Measurements from ENCODE around the gene NF1. TPM values are rescaled to one million over a fixed set of nuclear protein-coding genes. Genes with fewer than 3 reads are reported as not detected.
"Not testable (repeated sequence)": the region's sequence is repeated elsewhere in the genome, so short reads cannot be mapped to it uniquely, and the experiment has no call there.

The NF1 gene
- total RNA-seq, 4 donors from 2014 or later, result 34.8 to 106 (median 59.2) TPM

DNA sequence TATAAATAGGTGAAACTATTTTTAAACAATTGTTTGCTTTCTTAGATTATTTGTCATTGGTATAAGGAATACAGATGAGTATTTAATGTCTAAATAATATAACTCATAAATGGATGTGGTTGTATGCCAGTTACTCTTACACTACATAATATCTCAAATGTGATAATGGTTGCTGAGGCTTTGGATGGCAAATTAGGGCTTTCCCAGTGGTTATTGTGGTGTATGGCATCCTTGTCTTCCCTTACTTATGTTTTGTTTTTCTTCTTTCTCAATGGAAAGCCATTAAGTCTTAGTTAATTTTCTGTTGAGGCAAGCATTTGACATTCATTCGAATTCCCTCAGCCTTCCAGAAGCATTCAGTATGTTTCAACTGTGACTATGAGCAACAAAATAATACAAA is 191.8 kb downstream of the NF1 start:
- WGBS, 2 donors (ENCODE audit: low coverage in 1 of 2), result 93 to 100% methylated on average over 1 of the region's 1 CpG
- intact Hi-C loops (cut with DNase I; ENCODE audit: low total_unique reads), result no loop called here
- in situ Hi-C loops (cut with MboI; ENCODE audit: low pct_ligation_motif_present in 1 of 4, low pct_unique_long_range_greater_than_20kb in 1 of 4, low sequenced_read_pairs in 3 of 4), result no loop called here
- Histone ChIP-seq H3K27me3 (no peaks in the 10 kb centered on the region), H3K4me3 (no peak overlapping the region), H3K27ac (no peak overlapping the region), H3K36me3 (no peaks in the 10 kb centered on the region), H3K9me3 (no peaks in the 10 kb centered on the region), H3K4me1 (peaks cover 0 to 8% (median 0%) of the 10 kb centered on the region in 4 donors)
- no peak for TF ChIP-seq EP300 (IDR thresholded peaks at IDR 0.05; ENCODE audit: low read depth)
- no peak for DNase-seq

DNA sequence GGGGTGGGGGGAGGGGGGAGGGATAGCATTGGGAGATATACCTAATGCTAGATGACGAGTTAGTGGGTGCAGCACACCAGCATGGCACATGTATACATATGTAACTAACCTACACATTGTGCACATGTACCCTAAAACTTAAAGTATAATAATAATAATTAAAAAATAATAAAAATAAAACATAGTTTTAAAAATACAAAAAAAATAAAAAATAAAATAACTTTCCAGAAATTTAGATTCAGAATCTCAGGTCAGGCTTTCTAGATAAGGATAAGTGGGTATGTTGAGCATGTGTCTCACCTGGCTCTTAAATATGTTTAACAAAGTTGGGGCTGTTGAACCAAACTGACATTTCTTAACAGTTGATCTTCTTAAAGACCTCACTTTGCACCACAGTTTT is 193.2 kb downstream of the NF1 start:
- in situ Hi-C loops (cut with MboI; ENCODE audit: low pct_ligation_motif_present in 1 of 4, low pct_unique_long_range_greater_than_20kb in 1 of 4, low sequenced_read_pairs in 3 of 4); DNase-seq; H3K4me3 ChIP-seq; H3K27me3 ChIP-seq; intact Hi-C loops (cut with DNase I; ENCODE audit: low total_unique reads); H3K9me3 ChIP-seq; H3K4me1 ChIP-seq; H3K27ac ChIP-seq; H3K36me3 ChIP-seq: not testable (repeated sequence)
- 95% methylated on average over 1 of the region's 1 CpG; no CpG with 5 or more reads in 1 of the 2 donors for WGBS, 2 donors (ENCODE audit: low coverage in 1 of 2)

DNA sequence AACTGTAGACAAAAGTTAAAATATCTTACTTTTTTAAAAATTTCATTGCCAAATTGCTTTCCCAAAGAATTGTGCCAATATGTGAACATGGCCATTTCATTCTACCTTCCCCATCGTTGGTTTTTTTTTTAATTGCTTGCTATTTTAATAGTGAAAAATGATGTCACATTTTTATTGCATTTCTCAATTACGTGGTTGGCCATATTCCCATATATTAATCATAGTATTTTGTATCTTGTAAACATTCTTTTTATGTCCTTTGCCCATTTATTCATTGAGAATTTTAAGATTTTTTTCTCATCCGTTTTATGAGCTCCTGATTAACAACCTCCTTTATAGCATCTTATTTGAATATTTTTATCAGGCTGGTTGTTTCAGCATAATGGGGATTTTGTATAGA is 195.0 kb downstream of the NF1 start:
- in situ Hi-C loops (cut with MboI; ENCODE audit: low pct_ligation_motif_present in 1 of 4, low pct_unique_long_range_greater_than_20kb in 1 of 4, low sequenced_read_pairs in 3 of 4) (no loop called here), intact Hi-C loops (cut with DNase I; ENCODE audit: low total_unique reads) (no loop called here)
- no peak for DNase-seq
- Histone ChIP-seq H3K36me3 (no peaks in the 10 kb centered on the region), H3K4me3 (no peak overlapping the region), H3K9me3 (no peaks in the 10 kb centered on the region), H3K27ac (no peak overlapping the region), H3K27me3 (no peaks in the 10 kb centered on the region), H3K4me1 (peaks cover 0 to 8% (median 0%) of the 10 kb centered on the region in 4 donors)
- TF ChIP-seq, protein P1, sequence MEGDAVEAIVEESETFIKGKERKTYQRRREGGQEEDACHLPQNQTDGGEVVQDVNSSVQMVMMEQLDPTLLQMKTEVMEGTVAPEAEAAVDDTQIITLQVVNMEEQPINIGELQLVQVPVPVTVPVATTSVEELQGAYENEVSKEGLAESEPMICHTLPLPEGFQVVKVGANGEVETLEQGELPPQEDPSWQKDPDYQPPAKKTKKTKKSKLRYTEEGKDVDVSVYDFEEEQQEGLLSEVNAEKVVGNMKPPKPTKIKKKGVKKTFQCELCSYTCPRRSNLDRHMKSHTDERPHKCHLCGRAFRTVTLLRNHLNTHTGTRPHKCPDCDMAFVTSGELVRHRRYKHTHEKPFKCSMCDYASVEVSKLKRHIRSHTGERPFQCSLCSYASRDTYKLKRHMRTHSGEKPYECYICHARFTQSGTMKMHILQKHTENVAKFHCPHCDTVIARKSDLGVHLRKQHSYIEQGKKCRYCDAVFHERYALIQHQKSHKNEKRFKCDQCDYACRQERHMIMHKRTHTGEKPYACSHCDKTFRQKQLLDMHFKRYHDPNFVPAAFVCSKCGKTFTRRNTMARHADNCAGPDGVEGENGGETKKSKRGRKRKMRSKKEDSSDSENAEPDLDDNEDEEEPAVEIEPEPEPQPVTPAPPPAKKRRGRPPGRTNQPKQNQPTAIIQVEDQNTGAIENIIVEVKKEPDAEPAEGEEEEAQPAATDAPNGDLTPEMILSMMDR (IDR thresholded peaks at IDR 0.05), result no peak
- no peak for TF ChIP-seq POLR2AphosphoS5 (IDR thresholded peaks at IDR 0.05)
- TF ChIP-seq POLR2A (IDR thresholded peaks at IDR 0.05), result no peak
- no peak for TF ChIP-seq EP300 (IDR thresholded peaks at IDR 0.05; ENCODE audit: low read depth)
- 65 to 66% methylated on average over 3 of the region's 3 CpGs for WGBS, 2 donors (ENCODE audit: low coverage in 1 of 2)

DNA sequence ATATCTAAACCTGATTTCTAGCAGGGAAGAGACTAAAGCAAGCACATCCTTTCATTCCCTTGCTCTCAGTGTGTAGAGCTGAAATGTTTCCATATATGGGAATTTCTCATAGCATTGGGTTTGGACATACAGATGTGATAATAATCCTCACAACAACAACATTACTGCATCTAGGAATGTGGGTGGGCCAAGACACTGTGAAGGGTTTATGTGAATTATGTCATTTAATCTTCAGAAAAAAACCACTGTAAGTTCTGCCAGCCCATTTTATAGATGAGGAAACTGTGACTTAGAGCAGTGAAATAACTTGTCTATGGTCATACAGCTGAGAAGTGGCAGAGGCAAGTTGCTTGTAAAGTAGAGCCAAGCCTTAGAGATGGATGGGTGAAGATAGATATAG is 197.0 kb downstream of the NF1 start:
- DNase-seq, result no peak
- TF ChIP-seq, protein P1 (IDR thresholded peaks at IDR 0.05), result no peak
- TF ChIP-seq POLR2A (IDR thresholded peaks at IDR 0.05) (no peak), EP300 (IDR thresholded peaks at IDR 0.05; ENCODE audit: low read depth) (no peak), POLR2AphosphoS5 (IDR thresholded peaks at IDR 0.05) (no peak)
- peaks cover 0 to 8% (median 0%) of the 10 kb centered on the region in 4 donors for H3K4me1 ChIP-seq
- no peaks in the 10 kb centered on the region for H3K36me3 ChIP-seq
- in situ Hi-C loops (cut with MboI; ENCODE audit: low pct_ligation_motif_present in 1 of 4, low pct_unique_long_range_greater_than_20kb in 1 of 4, low sequenced_read_pairs in 3 of 4), result no loop called here
- no peak overlapping the region for H3K4me3 ChIP-seq
- H3K27me3 ChIP-seq, result no peaks in the 10 kb centered on the region
- intact Hi-C loops (cut with DNase I; ENCODE audit: low total_unique reads), result no loop called here
- no peaks in the 10 kb centered on the region for H3K9me3 ChIP-seq
- H3K27ac ChIP-seq, result no peak overlapping the region

DNA sequence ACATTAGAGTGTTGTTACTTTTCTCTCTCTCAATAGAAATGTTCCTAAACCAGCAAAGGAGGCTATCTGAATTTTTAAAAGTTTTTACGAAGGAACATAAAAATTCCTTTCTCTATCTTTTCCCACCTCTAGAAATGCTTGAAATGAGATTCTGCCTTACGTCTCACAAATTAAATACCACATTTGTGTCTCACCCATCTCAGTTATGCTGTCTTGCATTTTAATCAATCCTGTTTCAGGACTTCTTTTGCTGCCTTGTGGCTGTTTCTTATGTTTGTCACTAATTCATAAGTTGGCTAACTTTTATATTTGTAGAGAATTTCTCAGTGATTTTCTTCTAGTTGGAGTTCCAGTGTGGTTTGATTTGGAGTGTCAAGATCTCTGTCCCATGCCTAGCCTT is 198.8 kb downstream of the NF1 start:
- intact Hi-C loops (cut with DNase I; ENCODE audit: low total_unique reads), result no loop called here
- no peaks in the 10 kb centered on the region for H3K36me3 ChIP-seq
- no peak overlapping the region for H3K27ac ChIP-seq
- H3K4me3 ChIP-seq, result no peak overlapping the region
- H3K27me3 ChIP-seq, result no peaks in the 10 kb centered on the region
- WGBS, 2 donors (ENCODE audit: low coverage in 1 of 2), result 90 to 100% methylated on average over 2 of the region's 2 CpGs
- DNase-seq, result no peak
- TF ChIP-seq EP300 (IDR thresholded peaks at IDR 0.05; ENCODE audit: low read depth), result no peak
- TF ChIP-seq POLR2AphosphoS5 (IDR thresholded peaks at IDR 0.05), result no peak
- no peak for TF ChIP-seq POLR2A (IDR thresholded peaks at IDR 0.05)
- TF ChIP-seq, protein P1 (IDR thresholded peaks at IDR 0.05), result no peak
- in situ Hi-C loops (cut with MboI; ENCODE audit: low pct_ligation_motif_present in 1 of 4, low pct_unique_long_range_greater_than_20kb in 1 of 4, low sequenced_read_pairs in 3 of 4), result no loop called here
- peaks cover 0 to 8% (median 0%) of the 10 kb centered on the region in 4 donors for H3K4me1 ChIP-seq
- H3K9me3 ChIP-seq, result no peaks in the 10 kb centered on the region
